D721Med (cell line): ENCODE measurements around the gene RAB21.

Experiments used
- DNase-seq: peaks from one replicate; pipeline ENCODE4 v3.0.0; 2011; ENCODE audit warnings: low spot score; ENCODE audit not compliant: insufficient read length
- FAIRE-seq: peaks from 2 replicates; lab custom pipeline; 2011; peaks lifted over from hg19 to GRCh38; lab: Jason Lieb, UNC
- CTCF ChIP-seq: IDR thresholded peaks from 2 replicates; pipeline ENCODE4 v1.5.1; 2012; ENCODE audit warnings: mild to moderate bottlenecking, control low read depth; ENCODE audit not compliant: insufficient read depth; ENCODE audit errors: missing control alignments

Gene RAB21

GRCh38 chr12:71732357-71732712, 22.3 kb upstream of the RAB21 start:
- DNase-seq, result no peak
- FAIRE-seq, result no peak
- no peak for TF ChIP-seq CTCF

DNA sequence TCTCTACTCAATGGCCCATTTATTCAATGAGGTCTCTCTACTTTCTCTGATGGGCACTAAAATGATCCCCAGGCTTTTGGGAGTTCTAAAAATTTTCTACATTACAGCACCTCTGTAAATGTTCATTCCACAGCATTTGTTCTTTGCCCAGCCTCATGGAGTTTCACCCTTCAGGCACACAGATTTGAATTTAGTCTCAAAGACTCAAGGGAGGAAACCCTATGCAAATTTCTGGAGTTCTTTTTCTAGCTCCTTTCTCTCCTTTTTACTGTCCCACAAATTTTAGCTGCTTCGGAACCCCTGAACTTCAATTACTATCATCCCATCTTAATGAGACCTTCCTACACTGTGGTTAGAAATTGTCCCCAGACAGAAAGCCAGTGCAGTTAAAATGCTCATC, 17.5 kb upstream of the RAB21 start:
- FAIRE-seq, result no peak
- DNase-seq, result no peak
- TF ChIP-seq CTCF, result no peak

- no peak for TF ChIP-seq CTCF
- DNase-seq (no peak), FAIRE-seq (no peak)
Observed at GRCh38 chr12:71742998-71743397, 11.7 kb upstream of the RAB21 start.

- FAIRE-seq, result no peak
- TF ChIP-seq CTCF, result no peak
- no peak for DNase-seq
Observed at GRCh38 chr12:71744522-71745300, 10.0 kb upstream of the RAB21 start.

DNA sequence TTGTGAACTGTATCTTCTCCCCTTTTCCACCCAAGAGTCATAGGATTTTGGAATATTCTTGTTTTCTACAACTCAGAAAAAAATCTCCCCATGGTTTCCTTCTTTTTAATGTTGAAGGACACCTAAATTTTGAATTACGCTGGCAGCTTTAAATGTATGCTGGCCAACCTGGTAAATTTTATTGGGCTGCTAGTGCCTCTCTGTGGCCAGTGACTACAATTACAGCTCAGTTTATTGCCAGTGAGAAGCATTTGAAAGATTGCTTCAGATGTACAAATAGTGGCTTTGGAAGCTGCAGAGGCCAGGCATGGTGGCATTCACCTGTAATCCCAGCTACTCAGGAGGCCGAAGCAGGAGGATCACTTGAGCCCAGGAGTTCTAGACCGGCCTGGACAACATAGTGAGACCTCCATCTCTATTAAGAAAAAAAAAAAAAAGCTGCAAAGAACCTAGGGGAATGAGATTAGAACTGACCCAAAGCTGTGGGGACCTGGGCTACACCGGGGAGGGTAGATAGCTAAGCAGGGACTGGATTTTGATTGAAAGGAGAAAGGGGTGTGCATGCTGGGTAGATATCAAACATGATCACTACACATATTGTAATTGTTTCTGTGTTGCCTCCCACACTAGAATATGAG, 7.6 kb upstream of the RAB21 start:
- DNase-seq, result no peak
- no peak for FAIRE-seq
- peak; percentile 89 for TF ChIP-seq CTCF

- DNase-seq, result no peak
- no peak for FAIRE-seq
- TF ChIP-seq CTCF, result no peak
Observed at GRCh38 chr12:71748081-71748850, 6.4 kb upstream of the RAB21 start.
